Endothelial cell of umbilical vein (primary cell): ENCODE results near the gene NEK8. TPM values are rescaled to one million over a fixed set of nuclear protein-coding genes. Genes with fewer than 3 reads are reported as not detected.

Source experiments
- BruUV-seq: library from RNA; stranded (reverse); fragments of 400-500 nt; replicated peaks from 2 replicates; lab custom pipeline; 2021; lab: Mats Ljungman, UMichigan
- CTCF ChIA-PET: fragments of 300-600, 350-600 bp; sonication (Branson Sonifier 250); formaldehyde crosslinking; loops from one replicate; lab custom pipeline; 2021; ENCODE audit warnings: antibody characterized with exemption, inconsistent platforms; lab: Charles Lee
- POLR2A ChIA-PET: fragments of 300-600, 350-600 bp; sonication (Branson Sonifier 250); formaldehyde crosslinking; loops from one replicate; lab custom pipeline; 2021; ENCODE audit warnings: antibody characterized with exemption, inconsistent platforms; lab: Charles Lee
- DNase-seq: peaks from one replicate; pipeline ENCODE4 v3.0.0-alpha.2; 2011; ENCODE audit warnings: low read depth, low spot score
- FAIRE-seq: peaks from 2 replicates; lab custom pipeline; 2011; peaks lifted over from hg19 to GRCh38; lab: Jason Lieb, UNC
- H2AFZ ChIP-seq: 2 replicates; pipeline ENCODE4 v1.6.0; 2012; ENCODE audit warnings: low read depth, low read length, control low read depth, inconsistent platforms
- H3K27ac ChIP-seq: 2 replicates; pipeline ENCODE4 v1.5.1; 2011; ENCODE audit warnings: low read depth, mild to moderate bottlenecking, control low read depth, low read length, moderate library complexity; ENCODE audit not compliant: insufficient read depth
- H3K27me3 ChIP-seq, 2 experiments: 2 replicates each; pipeline versions ENCODE4 v1.6.0 to v1.6.1; 2011; ENCODE audit warnings: low read length in 2 of 2, mixed read lengths in 1 of 2; ENCODE audit not compliant: control insufficient read depth in 2 of 2, insufficient read depth in 2 of 2
- H3K36me3 ChIP-seq, 2 experiments: 2 replicates in 1 of 2; 3 replicates in 1 of 2; pipeline ENCODE4 v1.5.1; 2011; ENCODE audit warnings: low read length in 2 of 2, mild to moderate bottlenecking in 1 of 2, moderate library complexity in 1 of 2; ENCODE audit not compliant: control insufficient read depth in 2 of 2, insufficient read depth in 2 of 2; ENCODE audit errors: extremely low read depth in 1 of 2
- H3K4me1 ChIP-seq: 3 replicates; pipeline ENCODE4 v1.5.1; 2011; ENCODE audit warnings: mild to moderate bottlenecking, low read length; ENCODE audit not compliant: control insufficient read depth, insufficient read depth; ENCODE audit errors: extremely low read depth
- H3K4me2 ChIP-seq: 2 replicates; pipeline ENCODE4 v1.6.1; 2011; ENCODE audit warnings: low read length, control low read depth, mixed read lengths; ENCODE audit not compliant: insufficient read depth
- H3K4me3 ChIP-seq, 3 experiments: fragments of 200-600 bp in 1 of 3; sonication (generic), shearing (Covaris generic) in 1 of 3; replicated peaks in 1 of 3; 2 replicates each; pipeline ENCODE4 v1.5.1; 2011 to 2016; ENCODE audit warnings: control low read depth in 3 of 3, low read length in 3 of 3, mild to moderate bottlenecking in 2 of 3, inconsistent platforms in 1 of 3, low read depth in 1 of 3, moderate library complexity in 1 of 3; ENCODE audit not compliant: insufficient read depth in 1 of 3
- H3K79me2 ChIP-seq: 2 replicates; pipeline ENCODE4 v1.6.0; 2012; ENCODE audit warnings: low read length, inconsistent platforms; ENCODE audit not compliant: control insufficient read depth, insufficient read depth
- H3K9ac ChIP-seq: replicated peaks from 2 replicates; pipeline ENCODE3; 2011; ENCODE audit warnings: low read length, control low read depth; ENCODE audit not compliant: insufficient read depth; ENCODE audit errors: extremely low read depth
- H3K9me1 ChIP-seq: replicated peaks from 3 replicates; pipeline ENCODE4 v1.6.0; 2011; ENCODE audit warnings: mild to moderate bottlenecking, low read length; ENCODE audit not compliant: control insufficient read depth, insufficient read depth; ENCODE audit errors: extremely low read depth
- H3K9me3 ChIP-seq: replicated peaks from 2 replicates; pipeline ENCODE4 v1.5.1; 2012; ENCODE audit warnings: low read length, inconsistent platforms; ENCODE audit not compliant: control insufficient read depth, insufficient read depth
- H4K20me1 ChIP-seq: replicated peaks from 2 replicates; pipeline ENCODE3; 2011; ENCODE audit warnings: mild to moderate bottlenecking, low read length; ENCODE audit not compliant: control insufficient read depth, insufficient read depth; ENCODE audit errors: extremely low read depth
- EZH2 ChIP-seq: IDR thresholded peaks from 2 replicates; pipeline ENCODE4 v1.6.1; 2012; ENCODE audit warnings: borderline replicate concordance, low read depth, mild to moderate bottlenecking, moderate library complexity, low read length, inconsistent platforms; ENCODE audit not compliant: severe bottlenecking
- FOS ChIP-seq: IDR thresholded peaks from 2 replicates; pipeline ENCODE4 v1.6.1; 2011; ENCODE audit warnings: mild to moderate bottlenecking, low read length, moderate library complexity, borderline replicate concordance; ENCODE audit not compliant: insufficient read depth
- GATA2 ChIP-seq: IDR thresholded peaks from 2 replicates; pipeline ENCODE4 v1.7.0; 2011; ENCODE audit warnings: low read depth, mild to moderate bottlenecking, moderate library complexity, mixed read lengths, low read length; ENCODE audit not compliant: insufficient read length, insufficient read depth
- JUN ChIP-seq: IDR thresholded peaks from 2 replicates; pipeline ENCODE4 v1.6.1; 2011; ENCODE audit warnings: borderline replicate concordance, low read depth; ENCODE audit not compliant: insufficient read length, insufficient read depth
- MYC ChIP-seq: IDR thresholded peaks from one replicate; pipeline ENCODE4 v1.6.1; 2011; ENCODE audit warnings: mild to moderate bottlenecking, low read depth, low read length
- POLR2A ChIP-seq: IDR thresholded peaks from 2 replicates; pipeline ENCODE4 v1.6.1; 2012; ENCODE audit warnings: low read depth, mild to moderate bottlenecking, control low read depth, low read length
- POLR2AphosphoS5 ChIP-seq: IDR thresholded peaks from 2 replicates; pipeline ENCODE4 v1.6.1; 2012; ENCODE audit warnings: low read depth, mild to moderate bottlenecking, control low read depth, low read length, moderate library complexity; ENCODE audit not compliant: insufficient read depth
- dilution Hi-C: fragments of 300-500 bp; cut with MboI; formaldehyde crosslinking; loops from one replicate; pipeline ENCODE4 v1.15.0; 2019; ENCODE audit warnings: low sequenced_read_pairs; ENCODE audit not compliant: extremely low pct_ligation_motif_present
- intact Hi-C: fragments of 100-400 bp; cut with micrococcal nuclease; formaldehyde crosslinking; loops from one replicate; pipeline ENCODE4 v1.10.0; 2022
- polyA plus RNA-seq, 4 experiments: library from polyadenylated mRNA; depleted of rRNA in 3 of 4; stranded (reverse) in 3 of 4; unstranded in 1 of 4; fragments of >200 nt; gene quantifications; 2 replicates each; pipeline versions ENCODE4 v1.2.1 to v1.2.3, GENCODE V29; 2011 to 2012; ENCODE audit warnings: missing spikeins in 1 of 4
- total RNA-seq: library from RNA; stranded (reverse); gene quantifications from 2 replicates; pipeline ENCODE4 v1.2.3, GENCODE V29; 2021
- TF ChIP-seq, protein P1 (sequence below), 2 donors: IDR thresholded peaks; 1 replicate in 1 of 2; 2 replicates in 1 of 2; pipeline ENCODE4 v1.5.1; 2011; ENCODE audit warnings: low read length in 2 of 2, mild to moderate bottlenecking in 2 of 2, moderate library complexity in 2 of 2, control low read depth in 1 of 2, inconsistent platforms in 1 of 2, low read depth in 1 of 2; ENCODE audit not compliant: insufficient read depth in 1 of 2; ENCODE audit errors: extremely low read depth in 1 of 2
- TF ChIP-seq, protein P2 (sequence below): IDR thresholded peaks from 2 replicates; pipeline ENCODE4 v1.6.1; 2011; ENCODE audit not compliant: insufficient read depth, insufficient read length

NEK8 gene
- total and polyA plus RNA-seq, 2 donors (not counting 3 experiments of a cell fraction or from before 2014, with no cell fraction given), result 3.1 to 3.2 TPM

DNA sequence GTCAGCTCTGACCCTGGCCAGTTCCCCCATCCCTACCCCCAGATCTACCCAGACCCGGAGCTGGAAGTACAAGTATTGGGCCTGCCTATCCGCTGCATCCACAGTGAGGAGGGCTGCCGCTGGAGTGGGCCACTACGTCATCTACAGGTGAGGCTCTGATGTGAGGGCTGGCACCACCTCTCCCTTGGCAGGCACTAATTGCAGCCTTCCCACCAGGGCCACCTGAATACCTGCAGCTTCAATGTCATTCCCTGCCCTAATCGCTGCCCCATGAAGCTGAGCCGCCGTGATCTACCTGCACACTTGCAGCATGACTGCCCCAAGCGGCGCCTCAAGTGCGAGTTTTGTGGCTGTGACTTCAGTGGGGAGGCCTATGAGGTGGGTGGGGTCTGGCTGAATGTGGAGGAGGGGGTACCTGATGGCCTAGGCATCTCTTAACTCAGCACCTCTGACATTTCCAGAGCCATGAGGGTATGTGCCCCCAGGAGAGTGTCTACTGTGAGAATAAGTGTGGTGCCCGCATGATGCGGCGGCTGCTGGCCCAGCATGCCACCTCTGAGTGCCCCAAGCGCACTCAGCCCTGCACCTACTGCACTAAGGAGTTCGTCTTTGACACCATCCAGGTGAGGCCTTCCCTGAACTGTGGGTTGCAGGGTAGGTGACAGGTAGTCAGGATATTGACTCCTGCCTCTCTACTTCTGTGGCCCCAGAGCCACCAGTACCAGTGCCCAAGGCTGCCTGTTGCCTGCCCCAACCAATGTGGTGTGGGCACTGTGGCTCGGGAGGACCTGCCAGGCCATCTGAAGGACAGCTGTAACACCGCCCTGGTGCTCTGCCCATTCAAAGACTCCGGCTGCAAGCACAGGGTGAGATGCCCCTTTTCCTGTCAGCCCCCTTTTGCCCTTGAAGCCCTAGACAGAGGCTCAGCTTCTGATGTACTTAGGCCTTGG lies 19.5 kb downstream of the NEK8 start:
- H3K4me3 ChIP-seq, result no peak overlapping the region
- no peak overlapping the region for H3K4me2 ChIP-seq
- intact Hi-C loops, result no loop called here
- no peak for DNase-seq
- BruUV-seq, result no TSS peak
- TF ChIP-seq MYC, result no peak
- TF ChIP-seq FOS, result no peak
- TF ChIP-seq, protein P1, sequence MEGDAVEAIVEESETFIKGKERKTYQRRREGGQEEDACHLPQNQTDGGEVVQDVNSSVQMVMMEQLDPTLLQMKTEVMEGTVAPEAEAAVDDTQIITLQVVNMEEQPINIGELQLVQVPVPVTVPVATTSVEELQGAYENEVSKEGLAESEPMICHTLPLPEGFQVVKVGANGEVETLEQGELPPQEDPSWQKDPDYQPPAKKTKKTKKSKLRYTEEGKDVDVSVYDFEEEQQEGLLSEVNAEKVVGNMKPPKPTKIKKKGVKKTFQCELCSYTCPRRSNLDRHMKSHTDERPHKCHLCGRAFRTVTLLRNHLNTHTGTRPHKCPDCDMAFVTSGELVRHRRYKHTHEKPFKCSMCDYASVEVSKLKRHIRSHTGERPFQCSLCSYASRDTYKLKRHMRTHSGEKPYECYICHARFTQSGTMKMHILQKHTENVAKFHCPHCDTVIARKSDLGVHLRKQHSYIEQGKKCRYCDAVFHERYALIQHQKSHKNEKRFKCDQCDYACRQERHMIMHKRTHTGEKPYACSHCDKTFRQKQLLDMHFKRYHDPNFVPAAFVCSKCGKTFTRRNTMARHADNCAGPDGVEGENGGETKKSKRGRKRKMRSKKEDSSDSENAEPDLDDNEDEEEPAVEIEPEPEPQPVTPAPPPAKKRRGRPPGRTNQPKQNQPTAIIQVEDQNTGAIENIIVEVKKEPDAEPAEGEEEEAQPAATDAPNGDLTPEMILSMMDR (IDR thresholded peaks at IDR 0.05; ENCODE audit: extremely low read depth in 1 of 2, insufficient read depth in 1 of 2, low read depth in 1 of 2, low read length in 2 of 2), result no peak
- TF ChIP-seq POLR2A, result no peak
- no peak for TF ChIP-seq EZH2
- no peak for TF ChIP-seq GATA2
- no peak for TF ChIP-seq POLR2AphosphoS5
- TF ChIP-seq, protein P2, sequence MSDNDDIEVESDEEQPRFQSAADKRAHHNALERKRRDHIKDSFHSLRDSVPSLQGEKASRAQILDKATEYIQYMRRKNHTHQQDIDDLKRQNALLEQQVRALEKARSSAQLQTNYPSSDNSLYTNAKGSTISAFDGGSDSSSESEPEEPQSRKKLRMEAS, result no peak
- no peak for TF ChIP-seq JUN
- POLR2A ChIA-PET, result interaction anchor here (0.7 to 6.3 kb wide), 3 partner anchors 21 to 204 kb away, joined by 3 to 45 read pairs (median 3); partner anchors contain the start of genes NEK8, PHF12, RPL23A and TLCD1
- peaks cover 4 to 20% of the 10 kb centered on the region in 2 experiments for H3K36me3 ChIP-seq
- no peaks in the 10 kb centered on the region for H3K27me3 ChIP-seq
- CTCF ChIA-PET, result interaction anchor here (1.0 to 16.6 kb wide), 7 partner anchors 13 to 168 kb away, joined by 3 to 602 read pairs (median 10); partner anchors contain the start of genes NEK8, RPL23A and TLCD1
- H3K9ac ChIP-seq, result no peak overlapping the region
- no peaks in the 10 kb centered on the region for H3K9me1 ChIP-seq
- H3K4me1 ChIP-seq, result peaks cover 26% of the 10 kb centered on the region
- no peaks in the 10 kb centered on the region for H4K20me1 ChIP-seq
- H3K9me3 ChIP-seq, result no peaks in the 10 kb centered on the region
- H3K27ac ChIP-seq, result no peak overlapping the region
- H2AFZ ChIP-seq, result no peak overlapping the region
- H3K79me2 ChIP-seq, result peaks cover 31% of the 10 kb centered on the region
- dilution Hi-C loops, result no loop called here
- FAIRE-seq, result no peak
